Measurements from ENCODE around the gene DLG1. TPM values are rescaled to one million over a fixed set of nuclear protein-coding genes. Genes with fewer than 3 reads are reported as not detected.

The DLG1 gene
- total and polyA plus RNA-seq, 2 of the 4 experiments (the other 2 are of a cell fraction) = 21.2 to 57.7 TPM

DNA sequence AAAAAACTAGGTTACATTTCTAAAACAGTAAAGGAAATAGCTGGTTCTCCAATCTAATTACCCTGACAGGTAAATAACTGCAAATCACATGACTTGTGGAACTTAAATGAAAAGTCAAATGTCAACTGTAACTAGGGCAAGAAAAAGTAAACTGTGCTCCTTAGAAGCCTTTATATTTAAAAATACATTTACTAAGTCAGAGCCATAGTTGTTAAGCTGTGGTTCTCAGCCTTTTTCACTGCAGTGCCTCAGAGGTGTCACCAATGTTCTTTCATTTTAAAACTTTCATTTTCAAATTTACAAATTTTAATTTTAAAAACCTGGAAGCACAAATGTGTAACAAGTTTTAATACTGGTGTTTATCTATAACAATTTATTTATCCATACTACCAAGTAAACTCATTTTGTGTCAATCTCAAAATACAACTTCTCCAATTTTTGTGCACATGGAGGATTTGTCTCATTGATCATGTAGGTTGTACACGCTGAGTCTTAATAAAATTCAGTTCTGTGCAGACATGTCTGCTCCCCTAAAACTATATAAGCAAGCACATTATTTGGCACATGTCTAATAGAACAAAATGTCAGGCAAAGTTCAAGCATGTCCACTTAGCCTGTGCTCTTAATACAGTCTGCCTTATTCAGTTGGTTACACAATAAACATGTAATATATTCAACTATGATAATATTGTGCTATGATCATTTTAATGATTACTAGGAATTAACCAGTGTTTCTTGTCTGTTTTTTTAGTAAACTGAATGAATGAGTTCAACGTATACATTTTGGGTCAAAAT, 70.4 kb downstream of the DLG1 start:
- Histone ChIP-seq H2BK15ac (ENCODE audit: low read depth, low read length) (no peak overlapping the region), H3K27me3 (ENCODE audit: control insufficient read depth, insufficient read depth, low read length) (no peaks in the 10 kb centered on the region), H3K56ac (ENCODE audit: extremely low read depth, insufficient read depth, low read length) (no peak overlapping the region), H3K36me3 (ENCODE audit: control insufficient read depth, insufficient read depth, low read length) (no peaks in the 10 kb centered on the region), H2AFZ (replicated peaks; ENCODE audit: low read length, poor library complexity) (no peak overlapping the region), H3K9me3 (ENCODE audit: control insufficient read depth, insufficient read depth, low read length) (no peaks in the 10 kb centered on the region), H4K5ac (ENCODE audit: low read depth, low read length) (no peak overlapping the region), H4K91ac (ENCODE audit: insufficient read depth, low read depth, low read length) (no peak overlapping the region), H3K4me3 (ENCODE audit: insufficient read depth, low read depth, low read length) (no peak overlapping the region), H3K9ac (ENCODE audit: low read depth, low read length) (no peak overlapping the region), H3K23ac (ENCODE audit: low read depth, low read length) (no peak overlapping the region), H2BK5ac (ENCODE audit: low read depth, low read length, poor library complexity, severe bottlenecking) (no peak overlapping the region), H4K20me1 (ENCODE audit: insufficient read depth, low read length) (peaks cover 14% of the 10 kb centered on the region), H3K9me1 (ENCODE audit: insufficient read depth, low read length) (peaks cover 5% of the 10 kb centered on the region; the same call in 1 of the 2 replicates), H3K4ac (ENCODE audit: low read depth, low read length) (no peak overlapping the region), H2AK5ac (ENCODE audit: low read depth, low read length) (no peak overlapping the region), H2AK9ac (replicated peaks; ENCODE audit: low read depth, low read length, poor library complexity) (no peak overlapping the region), H3K27ac (ENCODE audit: insufficient read depth, low read length) (no peak overlapping the region), H3K18ac (ENCODE audit: low read depth, low read length) (no peak overlapping the region), H3K79me1 (ENCODE audit: low read depth in 1 of 2, low read length in 2 of 2) (peaks cover 11 to 39% of the 10 kb centered on the region in 2 experiments; a peak in 3 of 4 replicates), H2BK20ac (ENCODE audit: low read depth, low read length) (no peak overlapping the region), H4K8ac (ENCODE audit: low read depth in 2 of 2, low read length in 2 of 2) (no peak overlapping the region), H2BK120ac (ENCODE audit: low read depth, low read length) (no peak overlapping the region), H3K14ac (replicated peaks; ENCODE audit: low read depth, low read length) (no peak overlapping the region), H3K4me2 (ENCODE audit: low read depth, low read length) (no peak overlapping the region), H3K4me1 (ENCODE audit: control insufficient read depth, insufficient read depth, low read length) (no peaks in the 10 kb centered on the region)
- DNase-seq = no peak
- in situ Hi-C loops (cut with MboI; ENCODE audit: low sequenced_read_pairs) = no loop called here
- ChIA-PET POLR2A (ENCODE audit: unreplicated experiment) (no interaction called here), CTCF (no interaction called here)
- TF ChIP-seq RAD21 (IDR thresholded peaks at IDR 0.05; ENCODE audit: low read length) = no peak
- no peak for TF ChIP-seq RFX5 (IDR thresholded peaks at IDR 0.05; ENCODE audit: low read depth, low read length)
- TF ChIP-seq NFE2L2 (IDR thresholded peaks at IDR 0.05; ENCODE audit: low read depth, low read length) = no peak
- TF ChIP-seq CHD1 (IDR thresholded peaks at IDR 0.05; ENCODE audit: low read depth, low read length) = no peak
- no peak for TF ChIP-seq MXI1 (IDR thresholded peaks at IDR 0.05; ENCODE audit: borderline replicate concordance, low read depth, low read length)
- no peak for TF ChIP-seq RCOR1 (IDR thresholded peaks at IDR 0.05; ENCODE audit: insufficient replicate concordance, low read length)
- TF ChIP-seq CEBPB (IDR thresholded peaks at IDR 0.05; ENCODE audit: low read depth, low read length) = no peak
- TF ChIP-seq BHLHE40 (IDR thresholded peaks at IDR 0.05; ENCODE audit: low read depth, low read length) = no peak
- TF ChIP-seq SMC3 (IDR thresholded peaks at IDR 0.05; ENCODE audit: low read depth, low read length) = no peak
- TF ChIP-seq, protein P1, sequence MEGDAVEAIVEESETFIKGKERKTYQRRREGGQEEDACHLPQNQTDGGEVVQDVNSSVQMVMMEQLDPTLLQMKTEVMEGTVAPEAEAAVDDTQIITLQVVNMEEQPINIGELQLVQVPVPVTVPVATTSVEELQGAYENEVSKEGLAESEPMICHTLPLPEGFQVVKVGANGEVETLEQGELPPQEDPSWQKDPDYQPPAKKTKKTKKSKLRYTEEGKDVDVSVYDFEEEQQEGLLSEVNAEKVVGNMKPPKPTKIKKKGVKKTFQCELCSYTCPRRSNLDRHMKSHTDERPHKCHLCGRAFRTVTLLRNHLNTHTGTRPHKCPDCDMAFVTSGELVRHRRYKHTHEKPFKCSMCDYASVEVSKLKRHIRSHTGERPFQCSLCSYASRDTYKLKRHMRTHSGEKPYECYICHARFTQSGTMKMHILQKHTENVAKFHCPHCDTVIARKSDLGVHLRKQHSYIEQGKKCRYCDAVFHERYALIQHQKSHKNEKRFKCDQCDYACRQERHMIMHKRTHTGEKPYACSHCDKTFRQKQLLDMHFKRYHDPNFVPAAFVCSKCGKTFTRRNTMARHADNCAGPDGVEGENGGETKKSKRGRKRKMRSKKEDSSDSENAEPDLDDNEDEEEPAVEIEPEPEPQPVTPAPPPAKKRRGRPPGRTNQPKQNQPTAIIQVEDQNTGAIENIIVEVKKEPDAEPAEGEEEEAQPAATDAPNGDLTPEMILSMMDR (conservative IDR thresholded peaks at IDR 0.05; ENCODE audit: low read depth, low read length) = no peak
- TF ChIP-seq FOS (IDR thresholded peaks at IDR 0.05; ENCODE audit: low read depth, low read length) = no peak
- TF ChIP-seq, protein P2, sequence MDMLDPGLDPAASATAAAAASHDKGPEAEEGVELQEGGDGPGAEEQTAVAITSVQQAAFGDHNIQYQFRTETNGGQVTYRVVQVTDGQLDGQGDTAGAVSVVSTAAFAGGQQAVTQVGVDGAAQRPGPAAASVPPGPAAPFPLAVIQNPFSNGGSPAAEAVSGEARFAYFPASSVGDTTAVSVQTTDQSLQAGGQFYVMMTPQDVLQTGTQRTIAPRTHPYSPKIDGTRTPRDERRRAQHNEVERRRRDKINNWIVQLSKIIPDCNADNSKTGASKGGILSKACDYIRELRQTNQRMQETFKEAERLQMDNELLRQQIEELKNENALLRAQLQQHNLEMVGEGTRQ (IDR thresholded peaks at IDR 0.05; ENCODE audit: low read depth, low read length) = no peak
- no peak for TF ChIP-seq POLR2A (IDR thresholded peaks at IDR 0.05; ENCODE audit: low read depth, low read length)
- no peak for TF ChIP-seq MAFK (IDR thresholded peaks at IDR 0.05; ENCODE audit: low read depth, low read length)
- no peak for TF ChIP-seq MAZ (IDR thresholded peaks at IDR 0.05; ENCODE audit: borderline replicate concordance, low read depth, low read length)
- TF ChIP-seq, protein P3, sequence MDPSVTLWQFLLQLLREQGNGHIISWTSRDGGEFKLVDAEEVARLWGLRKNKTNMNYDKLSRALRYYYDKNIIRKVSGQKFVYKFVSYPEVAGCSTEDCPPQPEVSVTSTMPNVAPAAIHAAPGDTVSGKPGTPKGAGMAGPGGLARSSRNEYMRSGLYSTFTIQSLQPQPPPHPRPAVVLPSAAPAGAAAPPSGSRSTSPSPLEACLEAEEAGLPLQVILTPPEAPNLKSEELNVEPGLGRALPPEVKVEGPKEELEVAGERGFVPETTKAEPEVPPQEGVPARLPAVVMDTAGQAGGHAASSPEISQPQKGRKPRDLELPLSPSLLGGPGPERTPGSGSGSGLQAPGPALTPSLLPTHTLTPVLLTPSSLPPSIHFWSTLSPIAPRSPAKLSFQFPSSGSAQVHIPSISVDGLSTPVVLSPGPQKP (IDR thresholded peaks at IDR 0.05; ENCODE audit: borderline replicate concordance, low read depth, low read length) = no peak
- intact Hi-C loops (cut with micrococcal nuclease) = no loop called here
- no TSS peak for BruUV-seq (replicated peaks)
- dilution Hi-C loops (cut with HindIII; ENCODE audit: low sequenced_read_pairs, unreplicated experiment) = no loop called here
- ATAC-seq (ENCODE audit: low read depth) = no peak
- WGBS, 2 experiments (ENCODE audit: extremely low coverage in 2 of 2, insufficient read length in 1 of 2) = no CpG with 5 or more reads among the region's 2 CpGs

Measured in IMR-90 (cell line).